Activated T-helper 1 cell treated with anti-CD3 and anti-CD28 coated beads, Interleukin-2, amount 50 U/mL, for 16 hours (primary cell): ENCODE results near the gene ERVFRD-1.

ENCODE experiments used
- DNase-seq, 2 donors: peaks; one replicate each; pipeline ENCODE4 v3.0.0-alpha.2; 2020; ENCODE audit warnings: low read depth in 1 of 2, low spot score in 1 of 2

ERVFRD-1 gene

GRCh38 chr6:11055127-11055627, 56.3 kb downstream of the ERVFRD-1 start:
- no peak for DNase-seq

- no peak for DNase-seq
Measured at GRCh38 chr6:11054722-11055121, 56.8 kb downstream of the ERVFRD-1 start.

- no peak for DNase-seq
Measured at GRCh38 chr6:11053307-11053706, 58.2 kb downstream of the ERVFRD-1 start.
